GM19463 (cell line): Measurements from ENCODE around the gene DUS1L.

Experiments
- ATAC-seq: cut with Tn5 transposase; IDR thresholded peaks from one replicate; pipeline ENCODE4 v1.9.1; 2021; ENCODE audit warnings: mild to moderate bottlenecking, moderate library complexity; ENCODE audit not compliant: unreplicated experiment

Gene DUS1L

GRCh38 chr17:82056729-82057621 lies 8.6 kb downstream of the DUS1L start:
- no peak for ATAC-seq

GRCh38 chr17:82055965-82056728 lies 9.5 kb downstream of the DUS1L start:
- ATAC-seq: no peak

- ATAC-seq: no peak
Measured at GRCh38 chr17:82055023-82055964, 10.3 kb downstream of the DUS1L start.

- no peak for ATAC-seq
Measured at GRCh38 chr17:82054351-82055022, 11.1 kb downstream of the DUS1L start.

GRCh38 chr17:82053556-82054263 lies 11.9 kb downstream of the DUS1L start:
- no peak for ATAC-seq

- no peak for ATAC-seq
Measured at GRCh38 chr17:82053130-82053529, 12.5 kb downstream of the DUS1L start.

GRCh38 chr17:82052638-82053059 lies 13.0 kb downstream of the DUS1L start:
- no peak for ATAC-seq

GRCh38 chr17:82051776-82052637 lies 13.6 kb downstream of the DUS1L start, which contains the start of the genes GPS1 and RFNG:
GPS1 (plus strand) TSS chr17:82051898; CDS start chr17:82051932, 34 bp downstream.
RFNG (minus strand) TSS chr17:82051811; CDS start chr17:82051766, 45 bp downstream.
- peak; percentile 60 for ATAC-seq

- ATAC-seq: peak; percentile 19
Measured at GRCh38 chr17:82050761-82051641, 14.6 kb downstream of the DUS1L start.

GRCh38 chr17:82050152-82050760 lies 15.3 kb downstream of the DUS1L start:
- ATAC-seq: no peak

- no peak for ATAC-seq
Measured at GRCh38 chr17:82049521-82049971, 16.1 kb downstream of the DUS1L start.

GRCh38 chr17:82049106-82049505 lies 16.5 kb downstream of the DUS1L start:
- no peak for ATAC-seq

GRCh38 chr17:82048571-82048971 lies 17.0 kb downstream of the DUS1L start:
- no peak for ATAC-seq

GRCh38 chr17:82047914-82048570 lies 17.6 kb downstream of the DUS1L start:
- ATAC-seq: no peak

GRCh38 chr17:82047379-82047778 lies 18.2 kb downstream of the DUS1L start:
- no peak for ATAC-seq

- no peak for ATAC-seq
Measured at GRCh38 chr17:82046903-82047302, 18.7 kb downstream of the DUS1L start.
